NCI-H345 (cell line): ENCODE results near the gene CHN2.
"Not testable (repeated sequence)": the region's sequence is repeated elsewhere in the genome, so short reads cannot be mapped to it uniquely, and the experiment has no call there.

Source experiments
- DNase-seq: peaks from one replicate; lab custom pipeline; 2025; lab: John Stamatoyannopoulos, UW

The CHN2 gene

GRCh38 chr7:29496355-29497020, 301.9 kb downstream of the CHN2 start:
- no peak for DNase-seq

- no peak for DNase-seq
Observed at GRCh38 chr7:29499932-29500331, 305.4 kb downstream of the CHN2 start.

- DNase-seq, result no peak
Observed at GRCh38 chr7:29500719-29501118, 306.1 kb downstream of the CHN2 start.

GRCh38 chr7:29502133-29502532, 307.6 kb downstream of the CHN2 start:
- no peak for DNase-seq

- no peak for DNase-seq
Observed at GRCh38 chr7:29505931-29506330, 311.4 kb downstream of the CHN2 start.

GRCh38 chr7:29508608-29509007, 314.0 kb downstream of the CHN2 start:
- DNase-seq, result no peak

GRCh38 chr7:29510028-29510427, 315.5 kb downstream of the CHN2 start:
- DNase-seq, result no peak

- no peak for DNase-seq
Observed at GRCh38 chr7:29511337-29511736, 316.8 kb downstream of the CHN2 start.

GRCh38 chr7:29511851-29512250, 317.3 kb downstream of the CHN2 start:
- no peak for DNase-seq

GRCh38 chr7:29516491-29516890, 321.9 kb downstream of the CHN2 start:
- DNase-seq, result no peak

- DNase-seq, result no peak
Observed at GRCh38 chr7:29518616-29519015, 324.0 kb downstream of the CHN2 start.

- DNase-seq, result no peak
Observed at GRCh38 chr7:29523728-29524127, 329.2 kb downstream of the CHN2 start.

- no peak for DNase-seq
Observed at GRCh38 chr7:29527505-29528108, 333.0 kb downstream of the CHN2 start.

GRCh38 chr7:29528526-29528925, 334.0 kb downstream of the CHN2 start:
- DNase-seq, result not testable (repeated sequence)
